GM12872 (cell line): ENCODE measurements around the gene PKN1.

Source experiments
- CTCF ChIP-seq: IDR thresholded peaks from 3 replicates; pipeline ENCODE4 v1.5.1; 2011; ENCODE audit warnings: low read depth, mild to moderate bottlenecking, low read length, moderate library complexity; ENCODE audit not compliant: insufficient read depth

PKN1 gene

GRCh38 chr19:14516746-14517438 is 83.8 kb downstream of the PKN1 start:
- TF ChIP-seq CTCF = no peak

- no peak for TF ChIP-seq CTCF
These were observed 84.3 kb downstream of the PKN1 start for GRCh38 chr19:14517446-14517839.

GRCh38 chr19:14517840-14518505 is 84.9 kb downstream of the PKN1 start, which contains the start of gene DNAJB1:
TSS of gene DNAJB1 (minus strand) at chr19:14518397. CDS start at chr19:14518349, 48 bp downstream.
- TF ChIP-seq CTCF = no peak

DNA sequence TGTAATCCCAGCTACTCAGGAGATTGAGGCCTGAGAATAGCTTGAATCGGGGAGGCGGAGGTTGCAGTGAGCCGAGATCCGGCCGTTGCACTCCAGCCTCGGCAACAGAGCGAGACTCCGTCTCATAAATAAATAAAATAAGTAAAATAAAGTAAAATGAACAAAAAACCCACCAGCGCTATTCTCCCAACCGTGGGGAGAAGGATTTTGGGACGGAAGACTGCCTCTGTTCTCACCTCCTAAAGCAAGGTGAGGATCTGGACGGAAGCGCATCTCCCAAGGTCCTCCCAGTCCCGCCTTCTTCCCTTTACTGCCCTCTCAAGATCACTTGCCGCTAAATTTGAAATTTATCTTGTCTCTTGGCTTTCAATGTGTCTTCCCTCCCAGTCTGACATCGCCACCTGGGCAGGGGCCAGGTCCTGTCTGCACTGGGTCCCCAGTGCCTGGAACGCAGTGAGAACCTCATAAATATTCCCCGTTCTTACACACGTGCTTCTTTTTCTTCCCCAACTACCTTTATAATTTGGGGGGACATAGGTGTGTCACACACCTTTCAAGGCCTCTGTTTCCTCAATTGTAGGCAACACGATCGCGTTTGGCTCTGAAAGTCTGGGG is 86.2 kb downstream of the PKN1 start:
- TF ChIP-seq CTCF = no peak

DNA sequence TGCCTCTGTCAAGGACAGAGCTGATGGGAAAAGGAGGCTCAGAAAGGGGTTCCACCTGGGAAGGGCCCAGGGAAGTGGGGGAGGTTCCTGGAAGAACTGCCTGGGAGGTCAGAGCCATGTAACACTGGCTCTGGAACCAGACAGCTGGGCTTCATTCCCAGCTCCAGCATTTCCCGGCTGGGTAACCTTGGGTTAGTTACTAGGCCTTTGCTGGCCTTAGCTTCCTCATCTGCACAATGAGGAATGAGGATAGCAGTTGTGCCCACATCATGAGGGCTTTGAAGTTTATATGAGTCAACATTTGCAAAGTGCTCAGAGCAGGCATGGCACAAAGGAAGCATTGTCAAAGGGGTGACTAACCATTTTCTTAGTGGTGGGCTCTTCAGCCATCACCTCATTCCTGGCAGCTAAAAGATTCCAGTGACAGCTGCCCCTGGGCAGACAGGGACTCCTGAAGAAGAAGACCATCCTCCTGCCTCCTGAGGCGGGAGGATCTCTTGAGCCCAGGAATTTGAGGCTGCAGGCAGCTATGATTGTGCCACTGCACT is 86.8 kb downstream of the PKN1 start:
- no peak for TF ChIP-seq CTCF

- TF ChIP-seq CTCF = no peak
These were observed 87.4 kb downstream of the PKN1 start for GRCh38 chr19:14520543-14520942.
